HEK293 (cell line): ENCODE data around the gene ABCA7.

Experiments
- CTCF ChIA-PET: fragments of 350-600 bp; formaldehyde crosslinking; extraction: SDS; loops from one replicate; lab custom pipeline; 2021; ENCODE audit warnings: antibody characterized with exemption; lab: Yijun Ruan, JAX
- POLR2A ChIA-PET: fragments of 300-600 bp; formaldehyde crosslinking; extraction: SDS; loops from one replicate; lab custom pipeline; 2020; ENCODE audit warnings: antibody characterized with exemption, inconsistent platforms; lab: Yijun Ruan, JAX
- H3K27ac ChIP-seq: fragments of 200-500 bp; sonication (Bioruptor generic); 2 replicates; pipeline ENCODE4 v1.5.1; 2014; ENCODE audit warnings: low read depth, low read length, control low read depth, inconsistent platforms; ENCODE audit errors: extremely low read depth
- H3K36me3 ChIP-seq, 2 experiments: fragments of 200-500 bp in 1 of 2; sonication (Bioruptor generic) in 1 of 2; 1 replicate in 1 of 2; 2 replicates in 1 of 2; pipeline ENCODE4 v1.5.1; 2014 to 2017; ENCODE audit warnings: inconsistent platforms in 2 of 2, low read length in 2 of 2; ENCODE audit not compliant: control insufficient read depth in 2 of 2, insufficient read depth in 1 of 2
- H3K4me1 ChIP-seq: fragments of 200-500 bp; sonication (Bioruptor generic); 2 replicates; pipeline ENCODE4 v1.5.1; 2014; ENCODE audit warnings: mild to moderate bottlenecking, low read length, inconsistent platforms; ENCODE audit not compliant: control insufficient read depth, insufficient read depth
- H3K4me3 ChIP-seq: 2 replicates; pipeline ENCODE4 v1.5.1; 2011; ENCODE audit warnings: low read depth, mild to moderate bottlenecking, control low read depth, low read length, moderate library complexity
- H3K9me3 ChIP-seq: fragments of 200-500 bp; sonication (Bioruptor generic); 2 replicates; pipeline ENCODE4 v1.5.1; 2014; ENCODE audit warnings: low read depth, low read length, inconsistent platforms; ENCODE audit not compliant: control insufficient read depth, insufficient read depth
- EGR2 ChIP-seq: fragments of 450-650 bp; formaldehyde crosslinking; IDR thresholded peaks from 2 replicates; pipeline ENCODE4 v1.5.1; 2016; ENCODE audit warnings: low read depth, missing biosample characterization, missing genetic modification characterization
- GFI1B ChIP-seq: fragments of 450-650 bp; formaldehyde crosslinking; IDR thresholded peaks from 2 replicates; pipeline ENCODE4 v1.5.1; 2016; ENCODE audit warnings: missing biosample characterization, missing genetic modification characterization
- GLI4 ChIP-seq: fragments of 450-650 bp; formaldehyde crosslinking; IDR thresholded peaks from 2 replicates; pipeline ENCODE4 v1.5.1; 2016; ENCODE audit warnings: missing biosample characterization, missing genetic modification characterization
- GLIS2 ChIP-seq: fragments of 450-650 bp; formaldehyde crosslinking; IDR thresholded peaks from 2 replicates; pipeline ENCODE4 v1.5.1; 2016; ENCODE audit warnings: missing biosample characterization, missing genetic modification characterization
- HOXD13 ChIP-seq: sonication (generic); formaldehyde crosslinking; IDR thresholded peaks from 2 replicates; pipeline ENCODE4 v1.8.0; 2022; ENCODE audit warnings: missing genetic modification reagents, borderline replicate concordance
- KLF7 ChIP-seq: fragments of 450-650 bp; formaldehyde crosslinking; IDR thresholded peaks from 2 replicates; pipeline ENCODE4 v1.5.1; 2016; ENCODE audit warnings: missing biosample characterization, missing genetic modification characterization, borderline replicate concordance
- SCRT2 ChIP-seq: fragments of 450-650 bp; formaldehyde crosslinking; IDR thresholded peaks from 2 replicates; pipeline ENCODE4 v1.5.1; 2016; ENCODE audit warnings: missing biosample characterization, missing genetic modification characterization
- ZBTB6 ChIP-seq: fragments of 450-650 bp; formaldehyde crosslinking; IDR thresholded peaks from 2 replicates; pipeline ENCODE4 v1.5.1; 2017; ENCODE audit warnings: missing biosample characterization, missing genetic modification characterization
- ZFHX2 ChIP-seq: fragments of 450-650 bp; formaldehyde crosslinking; conservative IDR thresholded peaks from 2 replicates; pipeline ENCODE4 v1.5.1; 2016; ENCODE audit warnings: missing biosample characterization, missing genetic modification characterization
- ZNF133 ChIP-seq: fragments of 450-650 bp; formaldehyde crosslinking; IDR thresholded peaks from 2 replicates; pipeline ENCODE4 v1.5.1; 2016; ENCODE audit warnings: missing biosample characterization, missing genetic modification characterization
- ZNF148 ChIP-seq: fragments of 450-650 bp; formaldehyde crosslinking; IDR thresholded peaks from 2 replicates; pipeline ENCODE4 v1.5.0; 2017; ENCODE audit warnings: missing biosample characterization, missing genetic modification characterization, borderline replicate concordance
- ZNF175 ChIP-seq: fragments of 450-650 bp; formaldehyde crosslinking; IDR thresholded peaks from 2 replicates; pipeline ENCODE4 v1.5.1; 2016; ENCODE audit warnings: missing biosample characterization, missing genetic modification characterization
- ZNF211 ChIP-seq: fragments of 450-650 bp; formaldehyde crosslinking; IDR thresholded peaks from 2 replicates; pipeline ENCODE4 v1.5.1; 2016; ENCODE audit warnings: low read depth, missing biosample characterization, missing genetic modification characterization
- ZNF239 ChIP-seq: fragments of 450-650 bp; formaldehyde crosslinking; IDR thresholded peaks from 2 replicates; pipeline ENCODE4 v1.5.1; 2016; ENCODE audit warnings: missing biosample characterization, missing genetic modification characterization
- ZNF280D ChIP-seq: fragments of 450-650 bp; formaldehyde crosslinking; IDR thresholded peaks from 2 replicates; pipeline ENCODE4 v1.5.1; 2016; ENCODE audit warnings: missing biosample characterization, missing genetic modification characterization
- ZNF449 ChIP-seq: fragments of 450-650 bp; formaldehyde crosslinking; IDR thresholded peaks from 2 replicates; pipeline ENCODE4 v1.5.1; 2017; ENCODE audit warnings: missing biosample characterization, mild to moderate bottlenecking, missing genetic modification characterization, moderate library complexity
- ZNF48 ChIP-seq: fragments of 450-650 bp; formaldehyde crosslinking; IDR thresholded peaks from 2 replicates; pipeline ENCODE4 v1.5.1; 2016; ENCODE audit warnings: missing biosample characterization, missing genetic modification characterization
- ZNF518A ChIP-seq: fragments of 450-650 bp; formaldehyde crosslinking; conservative IDR thresholded peaks from 2 replicates; pipeline ENCODE4 v1.5.1; 2016; ENCODE audit warnings: low read depth, missing biosample characterization, missing genetic modification characterization
- ZNF521 ChIP-seq: fragments of 450-650 bp; formaldehyde crosslinking; IDR thresholded peaks from 2 replicates; pipeline ENCODE4 v1.5.1; 2017; ENCODE audit warnings: missing biosample characterization, mild to moderate bottlenecking, missing genetic modification characterization
- ZNF530 ChIP-seq: fragments of 450-650 bp; formaldehyde crosslinking; IDR thresholded peaks from 2 replicates; pipeline ENCODE4 v1.5.1; 2016; ENCODE audit warnings: low read depth, missing biosample characterization, missing genetic modification characterization
- ZSCAN4 ChIP-seq: fragments of 450-650 bp; formaldehyde crosslinking; IDR thresholded peaks from 2 replicates; pipeline ENCODE4 v1.5.1; 2017; ENCODE audit warnings: missing biosample characterization, missing genetic modification characterization

ABCA7 gene

GRCh38 chr19:1088416-1089010 lies 48.6 kb downstream of the ABCA7 start (continued):
- no peak for TF ChIP-seq ZNF148 (tag by site-specific recombination)
- peak; percentile 49; the same call in 1 of the 2 replicates for TF ChIP-seq SCRT2 (tag by site-specific recombination)
- TF ChIP-seq ZNF211 (tag by site-specific recombination), result no peak

GRCh38 chr19:1089126-1089771 lies 49.3 kb downstream of the ABCA7 start:
- ChIA-PET CTCF (no interaction called here), POLR2A (interaction anchor here (0.6 to 1.0 kb wide), 2 partner anchors 68 to 497 kb away, joined by 3 to 5 read pairs; partner anchors contain the start of gene RNU6-2)
- H3K4me1 ChIP-seq, result peaks cover 4% of the 10 kb centered on the region; the same call in 1 of the 2 replicates
- TF ChIP-seq ZNF48 (no peak), ZNF175 (no peak), ZNF133 (no peak), EGR2 (tag by site-specific recombination) (no peak), ZNF280D (tag by site-specific recombination) (no peak), GLIS2 (tag by site-specific recombination) (no peak), GLI4 (tag by site-specific recombination) (no peak), ZSCAN4 (tag by site-specific recombination) (no peak), HOXD13 (no peak), KLF7 (tag by site-specific recombination) (no peak), GFI1B (tag by site-specific recombination) (no peak), ZNF518A (no peak), ZNF239 (no peak), ZNF449 (tag by site-specific recombination) (no peak), ZBTB6 (tag by site-specific recombination) (no peak), ZFHX2 (tag by site-specific recombination) (no peak), ZNF530 (tag by site-specific recombination) (no peak), ZNF521 (tag by site-specific recombination) (no peak)
- H3K27ac ChIP-seq, result no peak overlapping the region
- peaks cover 13 to 64% of the 10 kb centered on the region in 2 experiments; a peak in 2 of 3 replicates for H3K36me3 ChIP-seq
- no peak overlapping the region for H3K4me3 ChIP-seq
- no peaks in the 10 kb centered on the region for H3K9me3 ChIP-seq
